Eye (tissue), 1 donor: ENCODE measurements around the gene MISP3.

ENCODE experiments used
- DNase-seq: peaks from one replicate; pipeline ENCODE4 v3.0.0-alpha.2; 2015

The MISP3 gene

DNA sequence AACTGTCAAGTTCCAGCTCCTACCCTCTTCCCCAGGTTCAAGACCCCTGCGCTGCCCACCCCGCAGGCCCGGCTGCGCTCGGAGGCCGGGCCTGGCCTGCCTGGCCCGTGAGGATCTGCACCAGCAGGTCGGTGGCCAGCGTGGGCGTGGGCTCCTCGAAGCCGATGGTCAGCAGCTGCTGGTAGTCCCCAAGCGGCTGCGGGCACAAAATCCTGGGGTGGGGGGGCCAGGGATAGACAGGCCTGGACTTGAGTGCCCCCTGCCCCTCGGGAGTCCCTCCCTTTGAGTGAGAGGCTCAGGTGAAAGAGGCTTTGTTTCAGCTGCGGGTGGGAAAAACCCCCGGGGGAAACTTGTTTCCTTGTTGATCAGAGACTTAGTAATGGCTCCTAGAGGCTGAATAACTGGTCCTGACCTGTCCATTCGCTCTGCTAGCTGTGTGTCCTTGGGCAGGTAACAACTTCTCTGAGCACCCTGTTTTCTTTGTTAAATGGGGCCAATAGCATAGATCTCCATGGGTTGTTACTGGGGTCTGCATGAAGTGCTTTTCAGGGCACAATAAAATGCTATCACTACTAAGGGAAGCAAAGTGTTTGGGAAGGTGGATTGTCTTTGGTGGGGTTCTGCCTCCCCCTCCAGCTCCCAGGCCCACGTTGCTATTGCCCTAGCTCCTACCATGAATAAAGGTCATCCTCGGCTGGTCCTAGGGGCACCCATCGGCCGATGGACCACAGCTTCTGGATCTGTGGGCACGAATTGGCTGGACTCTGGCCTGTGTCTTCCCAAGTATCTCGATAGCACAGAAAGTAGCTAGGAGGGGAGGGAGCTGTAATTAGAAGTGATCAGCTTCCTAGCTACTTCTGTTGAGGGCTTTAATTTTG is 9.4 kb downstream of the MISP3 start:
- no peak for DNase-seq

- DNase-seq: no peak
These were observed 10.0 kb downstream of the MISP3 start for GRCh38 chr19:14082675-14082960.

DNA sequence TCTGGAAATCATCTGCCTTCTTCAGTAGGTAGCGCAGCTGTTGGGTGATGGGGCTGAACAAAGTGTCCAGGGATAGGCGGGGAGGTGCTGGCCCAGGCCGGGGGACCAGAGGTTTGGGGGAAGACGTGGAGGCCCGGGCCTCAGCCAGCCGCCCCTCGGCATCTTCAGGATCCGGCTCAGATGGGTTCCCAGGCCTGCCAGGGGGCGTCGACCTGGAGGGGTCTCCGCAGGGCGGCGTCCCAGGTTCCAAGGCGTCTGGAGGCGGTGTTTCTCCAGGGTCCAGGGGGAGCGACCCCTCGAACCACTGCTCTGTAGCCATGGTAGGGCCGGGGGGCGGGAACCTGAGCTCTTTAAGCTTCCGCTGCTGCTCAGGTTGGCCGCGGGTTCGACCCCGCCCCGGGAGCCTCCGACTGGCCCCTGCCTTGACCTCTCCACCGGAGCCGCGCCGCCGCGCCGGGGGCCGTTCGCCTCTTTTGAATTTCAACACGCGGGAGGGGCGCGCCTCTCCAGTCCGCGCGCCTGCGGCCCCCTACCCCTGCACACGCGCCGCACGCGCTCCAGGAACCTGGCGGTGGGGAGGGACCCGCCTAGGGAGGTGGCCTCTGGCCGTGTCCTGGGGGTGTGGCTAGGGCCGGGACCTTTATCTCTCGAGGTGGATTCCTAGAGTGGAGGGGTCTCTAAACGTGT is 12.9 kb downstream of the MISP3 start, which contains the start of gene C19orf67:
C19orf67 (minus strand) TSS at position 475 of the 687 bp plus-strand sequence; CDS start at position 319, 156 bp downstream.
- DNase-seq: no peak

DNA sequence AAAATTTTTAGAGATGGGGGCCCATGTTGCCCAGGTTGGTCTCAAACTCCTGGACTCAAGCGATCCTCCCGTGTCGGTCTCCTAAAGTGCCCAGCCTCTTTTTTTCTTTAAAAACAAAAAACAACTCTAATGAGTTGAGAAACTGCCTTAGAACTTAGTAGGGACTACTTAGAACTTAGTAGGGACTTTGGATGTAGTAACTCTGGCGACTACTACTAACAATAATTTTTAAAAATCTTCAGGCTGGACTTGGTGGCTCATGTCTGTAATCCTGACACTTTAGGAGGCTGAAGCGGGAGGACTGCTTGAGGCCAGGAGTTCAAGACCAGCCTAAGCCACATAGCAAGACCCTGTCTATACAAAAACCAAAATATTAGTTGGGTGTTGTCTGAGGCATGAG is 13.5 kb downstream of the MISP3 start:
- DNase-seq: no peak

DNA sequence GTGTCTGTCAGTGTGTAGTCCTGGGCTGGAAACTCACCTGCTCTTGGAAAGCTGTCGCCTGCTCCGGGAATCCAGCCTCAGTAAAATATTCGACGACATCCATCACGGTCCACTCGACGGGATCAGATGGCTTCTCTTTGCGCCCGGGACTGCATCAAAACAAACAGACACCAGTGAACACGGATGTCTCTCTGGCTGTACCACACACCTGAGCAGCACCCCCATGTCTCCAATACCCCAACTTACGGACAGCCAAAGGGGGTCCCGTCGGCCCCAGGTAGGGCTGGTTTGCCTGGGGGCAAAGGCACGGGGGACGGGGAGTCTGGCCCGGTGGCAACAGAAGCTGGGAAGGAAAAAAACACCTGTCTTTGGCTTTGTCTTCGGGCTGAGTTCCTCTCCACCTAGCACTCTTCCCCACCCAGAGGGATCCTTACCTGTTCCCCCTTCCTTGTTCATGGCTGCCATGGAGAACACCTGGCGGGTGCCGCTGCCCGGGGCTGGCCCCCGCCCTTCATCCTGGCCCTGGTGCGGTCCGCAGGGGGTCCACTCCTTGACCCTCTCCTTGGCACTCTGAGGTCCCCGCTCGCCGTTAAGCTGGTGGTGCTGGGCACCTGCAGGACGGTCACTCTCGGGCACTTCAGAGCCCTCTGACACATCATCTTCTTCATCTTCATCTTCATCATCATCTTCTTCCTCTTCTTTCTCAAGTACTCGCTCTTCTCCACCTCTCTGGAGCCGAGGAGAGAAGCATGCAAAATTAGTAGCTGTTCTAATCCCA is 16.2 kb downstream of the MISP3 start:
- DNase-seq: no peak

GRCh38 chr19:14089412-14089661 is 16.8 kb downstream of the MISP3 start:
- DNase-seq: peak; percentile 60

DNA sequence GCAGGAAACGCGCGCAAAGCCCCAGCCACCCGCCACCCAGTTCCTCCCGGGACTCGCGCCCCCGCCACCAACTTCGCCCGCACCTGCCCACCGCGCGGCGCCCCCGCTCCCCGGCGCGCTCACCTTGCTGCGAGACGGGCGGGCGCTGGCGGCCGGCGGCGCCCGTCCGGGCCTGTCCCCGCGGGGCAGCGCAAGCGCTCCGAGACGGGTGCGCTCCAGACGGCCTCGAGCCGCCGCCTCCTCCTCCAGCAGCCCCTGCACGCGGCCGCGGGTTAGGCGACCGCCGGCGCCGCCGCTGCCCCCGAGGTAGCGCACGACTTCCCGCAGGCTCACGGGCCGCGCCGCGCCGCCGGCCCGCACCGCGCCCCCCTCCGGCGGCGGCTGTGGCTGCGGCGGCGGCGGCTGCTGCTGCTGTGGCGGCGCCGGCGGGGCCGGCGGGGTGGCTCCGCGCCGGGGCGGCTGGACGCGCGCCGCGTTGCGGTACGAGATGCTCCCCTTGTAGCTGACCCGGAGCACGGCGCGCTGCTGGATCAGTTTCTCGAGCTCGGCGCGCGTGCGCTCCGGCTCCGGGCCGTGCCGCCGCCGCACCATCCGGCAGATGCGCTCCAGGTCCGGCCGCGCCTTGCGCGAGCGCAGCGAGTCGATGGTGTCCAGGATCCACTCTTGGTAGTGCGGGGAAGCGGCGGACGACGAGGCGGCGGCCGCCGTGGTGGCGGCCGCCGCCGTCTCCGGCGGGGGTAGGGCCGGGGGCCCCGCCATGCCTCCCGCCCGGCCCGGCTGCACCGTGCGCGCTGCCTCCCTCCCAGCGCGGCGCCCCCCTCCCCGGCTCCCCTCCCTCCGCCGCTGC is 17.3 kb downstream of the MISP3 start:
- peak; percentile 80 for DNase-seq

- DNase-seq: peak; percentile 94
These were observed 18.0 kb downstream of the MISP3 start, which contains the start of gene SAMD1 for GRCh38 chr19:14090509-14091080. TSS of gene SAMD1 (minus strand) at chr19:14090751.

GRCh38 chr19:14091081-14091812 is 18.7 kb downstream of the MISP3 start:
- peak; percentile 86 for DNase-seq

GRCh38 chr19:14091813-14092462 is 19.4 kb downstream of the MISP3 start:
- DNase-seq: peak; percentile 51

DNA sequence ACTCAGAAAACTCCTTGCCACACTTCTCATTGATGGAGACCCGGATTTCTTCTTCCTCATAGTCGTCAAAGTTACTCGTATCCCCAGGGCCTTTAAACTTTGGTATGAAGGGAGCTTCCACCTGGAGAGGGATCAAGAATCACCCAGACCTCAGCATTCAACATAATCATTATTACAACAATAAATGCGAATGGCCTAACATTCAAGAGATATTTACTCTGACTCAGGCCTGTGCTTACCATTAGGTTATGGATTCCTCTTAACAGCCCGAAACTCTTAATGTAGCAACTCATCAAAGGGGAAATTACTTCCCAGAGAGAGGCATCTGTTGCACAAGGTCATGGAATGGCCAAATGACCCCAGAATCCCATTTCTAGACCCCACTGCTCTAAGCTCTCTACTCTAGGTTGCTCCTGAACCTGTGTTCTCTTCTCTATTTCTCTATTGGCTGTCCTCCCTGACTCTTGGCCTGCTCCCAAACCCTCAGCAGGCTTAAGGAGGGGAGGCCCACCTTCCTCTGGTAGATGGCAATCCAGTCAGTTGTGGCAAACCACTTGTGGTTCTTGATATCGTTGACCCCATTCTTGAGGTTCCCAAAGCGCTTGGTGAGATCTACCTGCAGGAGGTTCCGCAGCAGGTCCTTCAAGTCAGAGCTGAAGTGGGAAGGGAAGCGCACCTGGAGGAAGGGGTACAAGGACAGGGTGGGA is 20.7 kb downstream of the MISP3 start:
- no peak for DNase-seq

GRCh38 chr19:14094854-14095253 is 22.3 kb downstream of the MISP3 start:
- DNase-seq: no peak

DNA sequence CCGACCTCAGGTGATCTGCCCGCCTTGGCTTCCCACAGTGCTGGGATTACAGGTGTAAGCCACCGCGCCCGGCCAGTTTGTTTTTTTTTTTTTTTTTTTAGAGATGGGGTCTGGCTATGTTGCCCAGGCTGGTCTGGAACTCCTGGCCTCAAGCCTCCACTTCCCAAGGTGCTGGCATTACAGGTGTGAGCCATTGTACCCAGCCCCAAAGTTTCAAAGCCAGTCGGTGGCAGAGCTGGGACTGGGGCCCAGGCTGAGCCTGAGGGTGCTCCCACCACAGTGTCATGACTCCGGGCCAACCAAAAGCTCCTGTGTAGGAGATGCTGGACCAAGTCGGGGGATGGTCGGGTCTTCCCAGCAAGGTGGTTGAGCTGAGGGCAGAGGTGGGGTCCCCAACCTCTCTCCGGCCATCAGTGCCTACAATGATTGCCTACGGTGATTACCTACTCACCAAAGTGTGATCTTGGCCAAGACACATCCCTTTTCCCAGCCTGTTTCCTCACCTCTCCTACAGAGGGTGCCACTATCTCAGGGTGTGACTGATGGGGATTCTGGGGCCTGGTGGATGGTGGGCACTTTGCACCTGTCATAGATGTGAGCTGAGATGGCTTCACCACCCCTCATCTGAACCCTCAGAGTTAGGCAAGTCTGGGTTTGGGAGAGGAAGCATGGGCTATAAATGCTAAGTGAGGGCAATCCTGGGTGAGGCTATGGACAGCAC is 23.8 kb downstream of the MISP3 start:
- no peak for DNase-seq

DNA sequence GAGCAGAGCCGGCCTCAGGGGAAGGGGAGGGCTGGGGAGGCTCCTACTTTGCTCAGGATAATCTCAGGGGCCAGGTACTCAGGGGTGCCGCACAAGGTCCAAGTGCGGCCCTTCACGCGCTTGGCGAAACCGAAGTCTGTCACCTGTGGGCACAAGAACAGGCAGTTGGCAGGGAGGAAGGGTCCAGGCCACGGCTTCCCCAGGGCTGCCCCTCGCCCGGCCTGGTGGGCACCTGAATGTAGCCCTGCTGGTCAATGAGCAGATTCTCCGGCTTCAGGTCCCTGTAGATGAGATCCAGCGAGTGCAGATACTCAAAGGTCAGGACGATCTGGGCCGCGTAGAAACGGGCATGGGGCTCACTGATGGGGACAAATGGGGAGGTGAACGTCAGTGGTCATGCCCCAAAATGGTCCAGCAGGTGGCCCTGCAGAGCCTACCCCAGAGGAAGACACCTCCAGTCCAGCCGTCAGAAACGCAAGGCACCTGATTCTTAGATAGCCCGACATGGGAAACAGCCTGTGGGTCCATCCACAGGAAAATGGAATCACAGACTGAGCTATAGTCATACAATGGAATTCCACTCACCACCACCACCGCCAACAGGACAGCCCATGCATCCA is 25.1 kb downstream of the MISP3 start:
- no peak for DNase-seq

DNA sequence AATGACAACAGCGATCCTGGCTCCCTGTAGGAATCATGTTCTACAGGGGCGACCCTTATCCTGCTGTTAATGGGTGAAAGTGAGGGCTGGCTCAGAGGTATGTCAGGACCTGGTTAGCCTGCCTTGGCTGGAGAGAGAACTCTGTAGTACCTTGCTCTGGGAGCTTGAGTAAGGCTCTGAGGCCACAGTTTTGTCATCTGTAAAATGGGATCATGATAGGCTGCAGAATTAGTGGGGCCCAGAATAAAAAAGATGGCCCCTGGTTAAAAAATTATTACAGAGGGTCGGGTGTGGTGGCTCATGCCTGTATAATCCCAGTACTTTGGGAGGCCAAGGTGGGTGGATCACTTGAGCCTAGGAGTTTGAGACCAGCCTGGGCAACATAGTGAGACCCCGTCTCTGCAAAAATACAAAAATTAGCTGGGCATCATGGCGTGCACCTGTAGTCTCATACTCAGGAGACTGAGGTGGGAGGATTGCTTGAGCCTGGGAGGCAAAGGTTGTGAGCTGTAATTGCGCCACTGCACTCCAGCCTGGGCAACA is 28.5 kb downstream of the MISP3 start:
- DNase-seq: no peak

GRCh38 chr19:14102102-14102696 is 29.6 kb downstream of the MISP3 start:
- no peak for DNase-seq

DNA sequence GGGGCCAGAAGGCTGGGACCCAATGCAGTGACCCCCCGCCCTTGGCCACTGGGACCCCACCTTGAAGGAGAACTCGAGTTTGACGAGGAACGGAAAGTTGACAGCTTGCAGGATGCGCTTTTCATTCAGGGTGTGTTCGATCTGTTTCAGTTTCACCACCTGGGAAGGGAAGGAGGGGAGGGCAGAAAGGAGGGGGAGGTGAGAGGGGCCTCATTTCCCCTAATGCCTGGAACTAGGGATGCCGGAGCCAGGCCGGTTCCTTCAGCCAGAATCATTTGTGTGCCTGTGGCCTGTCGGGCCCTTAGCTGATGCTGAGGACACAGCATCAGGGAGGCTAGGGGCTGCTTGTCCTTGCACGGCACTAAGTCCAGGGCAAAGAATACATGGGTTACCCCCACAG is 30.2 kb downstream of the MISP3 start:
- DNase-seq: no peak

DNA sequence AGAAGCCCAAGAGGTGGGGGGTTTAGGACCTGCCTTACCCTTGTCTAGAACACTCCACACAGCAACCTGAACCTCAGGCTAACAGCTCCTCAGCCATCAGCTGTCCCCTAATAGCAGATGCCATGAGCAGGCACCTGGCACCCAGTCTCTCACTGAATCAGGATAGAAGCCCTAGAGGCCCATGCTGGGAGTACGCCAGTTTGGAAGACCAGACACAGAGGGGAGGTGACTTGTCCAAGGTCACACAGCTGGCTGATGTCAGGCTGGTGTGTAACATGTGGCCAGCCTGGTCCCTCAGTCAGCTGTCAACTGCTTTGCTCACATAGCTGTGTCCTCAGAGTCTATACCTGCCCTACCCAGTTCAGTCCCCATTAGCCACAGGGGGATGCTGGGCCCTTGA is 30.7 kb downstream of the MISP3 start:
- no peak for DNase-seq

DNA sequence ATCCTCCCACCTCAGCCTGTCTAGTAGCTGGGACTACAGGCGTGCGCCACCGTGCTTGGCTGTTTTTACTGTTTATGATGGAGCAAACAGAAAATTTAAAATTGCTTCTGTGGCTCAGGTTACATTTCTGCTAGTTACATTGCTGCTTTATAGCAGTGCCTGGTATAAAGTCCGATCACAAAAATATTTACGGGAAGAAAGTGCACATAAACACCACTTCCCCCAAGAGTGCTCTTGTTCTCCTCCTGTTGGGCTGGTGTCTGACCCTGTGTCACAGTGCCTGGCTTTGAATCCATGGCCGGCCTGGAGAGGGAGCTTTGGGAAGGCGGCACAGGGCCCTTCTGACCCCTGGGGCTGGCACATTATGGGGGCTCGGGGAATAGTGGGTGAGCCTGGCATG is 33.1 kb downstream of the MISP3 start:
- no peak for DNase-seq
